EH (cell line): ENCODE results near the gene KCNH1.

Source experiments
- DNase-seq: peaks from one replicate; pipeline ENCODE4 v3.0.0-alpha.2; 2015; ENCODE audit warnings: low read depth

Gene KCNH1

GRCh38 chr1:210646258-210646616 is 487.7 kb downstream of the KCNH1 start:
- no peak for DNase-seq

DNA sequence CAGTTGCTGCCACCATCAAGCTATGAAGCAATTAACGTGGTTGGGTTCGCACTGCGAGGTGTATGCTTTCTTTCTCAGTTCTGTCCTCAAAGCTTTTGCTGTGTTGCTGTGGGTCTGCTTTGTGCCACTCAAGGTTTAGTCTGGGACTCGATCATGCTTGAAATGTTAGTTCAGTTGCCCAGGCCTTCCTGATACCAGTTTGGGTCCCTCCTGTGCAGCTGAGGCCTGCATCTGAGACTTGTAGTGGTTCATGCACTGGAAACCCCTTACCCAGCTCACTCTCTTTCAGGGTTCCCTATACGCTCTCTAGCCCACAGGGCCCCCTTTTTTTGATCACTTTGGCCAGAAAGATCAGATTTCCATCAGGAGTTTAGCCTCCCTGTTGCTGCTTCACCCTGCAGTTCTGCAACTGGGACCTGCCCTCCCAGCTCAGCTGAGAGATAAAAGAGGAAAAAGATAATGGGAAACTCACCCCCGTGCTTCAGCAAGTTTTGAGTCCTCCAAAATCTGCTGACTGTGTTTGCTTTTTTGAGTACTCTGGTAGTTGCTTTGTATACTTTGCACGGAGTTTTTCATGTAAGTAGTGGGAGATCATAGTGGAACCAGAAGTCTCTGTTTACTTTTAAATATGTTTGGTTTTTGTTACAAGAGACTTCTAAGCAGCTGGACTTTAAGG is 488.2 kb downstream of the KCNH1 start:
- DNase-seq, result no peak

- DNase-seq, result no peak
These were observed 492.4 kb downstream of the KCNH1 start for GRCh38 chr1:210641582-210641981.

DNA sequence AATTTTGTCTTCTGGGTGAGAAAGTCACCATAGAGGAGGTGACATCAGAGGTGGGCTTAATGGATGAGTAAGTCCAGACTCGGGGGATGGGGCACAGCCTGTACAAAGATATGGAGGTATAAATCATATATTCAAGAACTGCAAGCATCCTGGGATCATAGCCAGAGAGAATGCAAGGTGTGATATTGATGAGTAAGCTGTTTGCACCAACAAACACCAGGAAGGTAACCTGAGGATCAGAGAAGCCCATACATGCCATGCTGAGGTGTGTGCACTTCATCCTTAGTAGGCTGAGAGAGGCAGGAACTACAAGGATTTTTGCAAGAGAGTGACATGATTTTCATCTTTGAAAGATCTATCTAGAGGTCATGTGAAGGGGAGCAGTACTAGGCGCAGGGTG is 498.8 kb downstream of the KCNH1 start:
- DNase-seq, result no peak

- no peak for DNase-seq
These were observed 500.3 kb downstream of the KCNH1 start for GRCh38 chr1:210633636-210634035.

DNA sequence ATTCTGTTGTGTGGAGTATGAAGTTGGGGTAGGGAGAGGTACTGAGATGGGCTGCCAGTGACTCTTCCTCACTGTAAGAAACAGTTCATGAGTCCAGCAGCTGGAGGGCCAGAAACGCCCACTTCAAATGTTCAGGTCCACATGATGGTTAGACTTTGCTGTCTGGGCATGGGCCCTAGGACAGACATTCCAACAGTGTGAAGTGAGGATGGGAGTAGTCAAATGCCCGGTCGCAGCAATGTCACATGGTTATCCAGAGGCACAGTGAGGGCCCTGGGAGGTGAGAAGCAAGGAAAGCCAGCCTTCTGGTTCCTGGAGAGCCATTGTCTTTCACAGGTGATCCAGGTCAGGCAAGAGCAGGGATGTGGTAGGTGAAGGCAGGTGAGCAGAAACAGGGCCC is 500.8 kb downstream of the KCNH1 start:
- DNase-seq, result no peak

- DNase-seq, result no peak
These were observed 502.5 kb downstream of the KCNH1 start for GRCh38 chr1:210631399-210631798.

GRCh38 chr1:210629276-210629675 is 504.7 kb downstream of the KCNH1 start:
- no peak for DNase-seq

DNA sequence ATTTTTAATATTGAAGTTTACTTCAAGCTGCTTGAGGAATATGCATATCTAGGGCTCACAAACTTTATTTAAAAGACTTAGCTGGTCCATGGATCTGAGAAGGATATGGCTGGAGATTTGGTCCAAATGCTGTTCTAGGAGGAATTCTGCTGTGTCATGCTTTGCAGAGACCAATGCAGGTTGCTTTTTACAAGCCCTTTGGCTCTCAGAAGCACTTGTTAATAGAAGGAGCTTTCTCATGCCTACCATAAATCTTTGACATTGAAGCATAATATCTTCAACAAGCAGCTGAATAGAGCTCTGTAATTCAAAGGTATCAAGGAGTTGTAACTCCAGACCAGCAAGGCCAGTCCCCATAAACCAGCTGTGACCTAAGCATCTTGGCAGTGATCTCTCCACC is 506.2 kb downstream of the KCNH1 start:
- peak; percentile 10 for DNase-seq
